ENCODE data around the gene SEC63.
"Not testable (repeated sequence)": the region's sequence is repeated elsewhere in the genome, so short reads cannot be mapped to it uniquely, and the experiment has no call there.

The SEC63 gene

DNA sequence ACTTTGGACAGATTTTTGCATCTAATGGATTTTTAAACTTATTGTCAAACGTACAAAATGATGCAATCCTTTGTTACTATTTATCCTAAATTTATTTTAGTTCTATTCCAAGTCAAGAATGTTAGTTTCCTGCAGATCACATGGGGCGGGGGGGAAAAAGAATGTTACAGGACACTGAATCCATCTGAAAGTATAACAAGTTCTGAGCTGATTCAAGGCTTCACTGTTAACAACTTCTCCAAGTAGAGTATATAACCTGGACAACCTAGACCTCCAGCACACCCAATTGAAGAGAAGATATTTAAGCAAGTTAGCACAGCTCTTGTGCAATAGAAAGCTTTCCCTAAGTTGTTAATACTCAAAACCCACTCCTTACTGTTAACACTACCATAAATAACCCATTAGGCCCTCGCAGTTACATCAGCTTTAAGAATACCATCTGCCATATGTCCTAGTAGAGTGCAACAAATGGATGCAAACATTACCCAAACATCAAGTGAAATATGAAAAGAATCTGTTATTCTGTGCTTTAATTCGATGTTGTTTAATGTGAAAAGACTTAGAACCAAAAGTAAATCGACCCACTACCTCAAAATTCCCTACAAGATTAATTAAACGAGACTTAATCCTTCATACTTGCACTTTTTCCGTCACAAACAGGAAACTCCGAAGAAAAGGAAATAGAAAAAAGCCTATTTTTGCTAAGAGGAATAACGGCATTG, 1.3 kb downstream of the SEC63 start:
- intact Hi-C loops (cut with DNase I; ENCODE audit: low total_unique reads) = loop anchor here (10.0 kb wide), 1 partner anchor 118 kb away; the partner anchor contains the start of gene OSTM1
- H3K27ac ChIP-seq = peak overlapping the region; percentile 78 to 92
- DNase-seq = no peak
- H3K9me3 ChIP-seq = no peaks in the 10 kb centered on the region
- TF ChIP-seq, protein P1, sequence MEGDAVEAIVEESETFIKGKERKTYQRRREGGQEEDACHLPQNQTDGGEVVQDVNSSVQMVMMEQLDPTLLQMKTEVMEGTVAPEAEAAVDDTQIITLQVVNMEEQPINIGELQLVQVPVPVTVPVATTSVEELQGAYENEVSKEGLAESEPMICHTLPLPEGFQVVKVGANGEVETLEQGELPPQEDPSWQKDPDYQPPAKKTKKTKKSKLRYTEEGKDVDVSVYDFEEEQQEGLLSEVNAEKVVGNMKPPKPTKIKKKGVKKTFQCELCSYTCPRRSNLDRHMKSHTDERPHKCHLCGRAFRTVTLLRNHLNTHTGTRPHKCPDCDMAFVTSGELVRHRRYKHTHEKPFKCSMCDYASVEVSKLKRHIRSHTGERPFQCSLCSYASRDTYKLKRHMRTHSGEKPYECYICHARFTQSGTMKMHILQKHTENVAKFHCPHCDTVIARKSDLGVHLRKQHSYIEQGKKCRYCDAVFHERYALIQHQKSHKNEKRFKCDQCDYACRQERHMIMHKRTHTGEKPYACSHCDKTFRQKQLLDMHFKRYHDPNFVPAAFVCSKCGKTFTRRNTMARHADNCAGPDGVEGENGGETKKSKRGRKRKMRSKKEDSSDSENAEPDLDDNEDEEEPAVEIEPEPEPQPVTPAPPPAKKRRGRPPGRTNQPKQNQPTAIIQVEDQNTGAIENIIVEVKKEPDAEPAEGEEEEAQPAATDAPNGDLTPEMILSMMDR (IDR thresholded peaks at IDR 0.05) = no peak
- H3K4me1 ChIP-seq = peaks cover 0 to 40% (median 27%) of the 10 kb centered on the region in 4 donors
- H3K4me3 ChIP-seq = peak overlapping the region; percentile 68 to 89
- no peaks in the 10 kb centered on the region for H3K27me3 ChIP-seq
- no peaks in the 10 kb centered on the region for H3K36me3 ChIP-seq

DNA sequence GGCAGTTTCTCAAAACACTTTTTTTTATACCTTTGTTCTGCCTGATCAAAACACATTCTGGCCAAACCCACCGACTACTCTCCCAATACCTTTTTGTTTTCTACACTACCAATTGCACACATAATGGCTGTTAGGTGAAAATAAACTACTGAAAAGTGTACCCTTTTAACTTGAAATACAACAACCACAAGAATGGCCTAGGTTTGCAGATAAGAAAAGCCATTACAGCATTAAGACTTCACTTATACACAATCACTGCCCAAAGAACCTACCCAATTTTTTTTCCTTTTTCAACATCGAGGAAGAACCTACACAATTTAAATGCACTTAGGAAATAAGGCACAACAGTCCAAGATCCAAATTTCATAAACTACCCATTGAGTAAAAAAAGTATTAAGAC, 1.8 kb downstream of the SEC63 start:
- no peaks in the 10 kb centered on the region for H3K36me3 ChIP-seq
- TF ChIP-seq, protein P1 (IDR thresholded peaks at IDR 0.05) = no peak
- intact Hi-C loops (cut with DNase I; ENCODE audit: low total_unique reads) = loop anchor here (10.0 kb wide), 1 partner anchor 119 kb away; the partner anchor contains the start of gene OSTM1
- DNase-seq = no peak
- peaks cover 0 to 41% (median 27%) of the 10 kb centered on the region in 4 donors for H3K4me1 ChIP-seq
- peak overlapping the region; percentile 68 to 89 for H3K4me3 ChIP-seq
- peak overlapping the region in 1 of 2 donors; percentile 78 for H3K27ac ChIP-seq
- no peaks in the 10 kb centered on the region for H3K27me3 ChIP-seq
- H3K9me3 ChIP-seq = no peaks in the 10 kb centered on the region

DNA sequence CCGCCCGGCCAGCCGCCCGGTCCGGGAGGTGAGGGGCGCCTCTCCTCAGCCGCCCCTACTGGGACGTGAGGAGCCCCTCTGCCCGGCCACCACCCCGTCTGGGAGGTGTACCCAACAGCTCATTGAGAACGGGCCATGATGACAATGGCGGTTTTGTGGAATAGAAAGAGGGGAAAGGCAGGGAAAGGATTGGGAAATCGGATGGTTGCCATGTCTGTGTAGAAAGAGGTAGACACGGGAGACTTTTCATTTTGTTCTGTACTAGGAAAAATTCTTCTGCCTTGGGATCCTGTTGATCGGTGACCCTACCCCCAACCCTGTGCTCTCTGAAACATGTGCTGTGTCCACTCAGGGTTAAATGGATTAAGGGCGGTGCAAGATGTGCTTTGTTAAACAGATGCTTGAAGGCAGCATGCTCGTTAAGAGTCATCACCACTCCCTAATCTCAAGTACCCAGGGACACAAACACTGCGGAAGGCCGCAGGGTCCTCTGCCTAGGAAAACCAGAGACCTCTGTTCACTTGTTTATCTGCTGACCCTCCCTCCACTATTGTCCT, 4.1 kb downstream of the SEC63 start:
- not testable (repeated sequence) for DNase-seq
- intact Hi-C loops (cut with DNase I; ENCODE audit: low total_unique reads) = loop anchor here (10.0 kb wide), 1 partner anchor 121 kb away; the partner anchor contains the start of gene OSTM1

DNA sequence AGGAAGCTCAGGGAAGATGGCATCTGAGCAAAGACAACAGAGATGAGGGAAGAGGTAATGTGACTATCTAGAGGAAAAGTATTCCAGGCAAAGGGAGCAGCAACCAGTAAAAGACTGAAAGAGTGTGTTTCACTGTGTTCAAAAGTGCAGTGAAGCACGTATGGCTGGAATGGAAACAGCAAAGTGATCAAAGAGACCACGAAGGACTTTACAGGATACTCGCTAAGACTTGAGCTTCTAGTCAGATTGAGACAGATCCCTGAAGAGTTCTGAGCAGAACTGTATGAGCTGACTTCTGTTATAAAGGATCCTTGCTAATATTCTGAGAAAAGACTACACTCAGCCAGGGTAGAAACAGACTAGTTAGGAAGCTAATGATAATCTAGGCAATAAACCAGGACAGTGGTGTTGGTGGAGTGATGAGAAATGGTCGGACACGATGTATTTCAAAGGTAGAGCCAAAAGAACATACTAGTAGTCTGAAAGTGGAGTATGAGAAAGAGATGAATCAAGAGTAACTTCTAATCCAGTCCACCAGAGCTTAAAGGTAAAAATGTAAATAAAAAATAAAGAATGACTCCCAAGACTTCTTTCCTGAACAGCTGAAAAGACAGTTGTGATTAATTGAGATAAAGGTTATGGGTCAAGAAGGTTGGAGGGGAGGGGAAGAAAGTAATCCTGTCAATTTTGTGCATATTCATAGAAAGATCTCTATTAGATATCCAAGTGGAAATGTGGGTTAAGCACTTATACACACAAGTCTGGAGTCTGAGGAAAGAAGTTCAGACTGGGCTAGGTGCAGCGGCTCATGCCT, 14.2 kb downstream of the SEC63 start:
- Histone ChIP-seq H3K9me3 (no peaks in the 10 kb centered on the region), H3K4me1 (peaks cover 0 to 16% (median 8%) of the 10 kb centered on the region in 4 donors), H3K27ac (no peak overlapping the region), H3K36me3 (no peaks in the 10 kb centered on the region), H3K4me3 (no peak overlapping the region), H3K27me3 (no peaks in the 10 kb centered on the region)
- intact Hi-C loops (cut with DNase I; ENCODE audit: low total_unique reads) = no loop called here
- TF ChIP-seq, protein P1 (IDR thresholded peaks at IDR 0.05) = no peak
- no peak for DNase-seq

More for the DNA sequence above, 4.1 kb downstream of the SEC63 start:
- peaks cover 0 to 46% (median 27%) of the 10 kb centered on the region in 4 donors for H3K4me1 ChIP-seq
- H3K4me3 ChIP-seq, H3K27me3 ChIP-seq, H3K36me3 ChIP-seq, H3K27ac ChIP-seq, H3K9me3 ChIP-seq: not testable (repeated sequence)

DNA sequence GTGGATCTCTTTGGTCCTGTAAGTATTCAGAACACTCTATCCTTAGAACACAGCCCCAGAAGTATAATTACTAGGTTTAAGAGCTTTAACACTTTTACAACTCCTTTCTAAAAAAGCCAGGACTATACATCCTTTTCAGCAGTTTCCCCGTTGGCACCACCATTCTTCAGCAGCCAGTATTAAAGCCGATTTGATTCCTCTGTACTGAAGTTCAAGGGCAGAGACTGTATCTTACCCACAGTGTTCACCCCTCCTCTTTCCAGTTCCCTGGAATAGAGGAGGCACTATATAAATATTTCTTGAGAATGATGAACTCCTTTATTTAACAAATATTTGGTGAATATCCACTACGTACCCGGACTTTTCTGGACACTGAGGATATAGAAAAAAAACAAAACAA, 15.9 kb downstream of the SEC63 start:
- TF ChIP-seq, protein P1 (IDR thresholded peaks at IDR 0.05) = no peak

More for the DNA sequence above, 15.9 kb downstream of the SEC63 start:
- DNase-seq = no peak
- H3K9me3 ChIP-seq = no peaks in the 10 kb centered on the region
- H3K36me3 ChIP-seq = no peaks in the 10 kb centered on the region
- intact Hi-C loops (cut with DNase I; ENCODE audit: low total_unique reads) = no loop called here
- H3K27ac ChIP-seq = no peak overlapping the region
- H3K4me1 ChIP-seq = peaks cover 0 to 16% (median 6%) of the 10 kb centered on the region in 4 donors
- no peak overlapping the region for H3K4me3 ChIP-seq
- no peaks in the 10 kb centered on the region for H3K27me3 ChIP-seq

Measured in tibial artery (tissue), 4 donors.